ENCODE measurements around the gene SPTLC2. TPM values are rescaled to one million over a fixed set of nuclear protein-coding genes. Genes with fewer than 3 reads are reported as not detected.

Gene SPTLC2
- total and polyA plus RNA-seq, 2 of the 8 experiments (the other 6 are each of a cell fraction or from before 2014, with no cell fraction given), result 8.9 to 35.1 TPM

DNA sequence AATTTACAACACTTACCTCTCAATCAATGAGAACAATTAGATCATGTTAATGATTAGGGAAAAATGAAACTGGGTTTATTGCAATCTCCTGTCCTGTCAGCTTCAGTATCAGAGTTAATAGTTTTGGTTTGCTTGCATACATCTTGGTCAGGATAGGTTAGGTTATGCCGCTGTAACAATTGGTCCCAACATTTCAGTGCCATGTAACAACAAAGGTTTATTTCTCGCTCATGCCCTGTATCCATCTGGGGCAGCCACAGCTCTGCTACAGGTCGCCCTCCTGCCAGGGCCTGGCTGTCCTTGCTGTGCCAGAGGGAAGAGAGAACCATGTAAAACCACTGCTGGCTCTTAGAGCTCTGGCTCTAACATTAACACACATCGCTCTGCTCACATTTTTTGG, 30.5 kb upstream of the SPTLC2 start:
- Histone ChIP-seq H3K4me2 (ENCODE audit: insufficient read depth in 1 of 2, low read depth in 2 of 2, low read length in 2 of 2) (no peak overlapping the region), H2AFZ (ENCODE audit: low read length) (no peak overlapping the region), H2AK5ac (ENCODE audit: low read depth, low read length) (no peak overlapping the region), H3K27me3 (replicated peaks in 1 of 4; ENCODE audit: control insufficient read depth in 3 of 4, extremely low read depth in 1 of 4, insufficient read depth in 3 of 4, low read length in 3 of 4) (no peaks in the 10 kb centered on the region), H3K27ac (ENCODE audit: low read depth, low read length) (no peak overlapping the region), H2BK120ac (replicated peaks; ENCODE audit: low read depth, low read length) (no peak overlapping the region), H4K91ac (replicated peaks; ENCODE audit: insufficient read length, low read length) (no peak overlapping the region), H3K4me3 (ENCODE audit: extremely low read depth in 1 of 4, insufficient read depth in 2 of 4, low read depth in 3 of 4, low read length in 4 of 4) (no peak overlapping the region), H4K8ac (ENCODE audit: extremely low read depth, insufficient read depth, low read length) (no peak overlapping the region), H3K9me3 (ENCODE audit: insufficient read depth in 2 of 2, low read depth in 1 of 2, low read length in 1 of 2) (peaks cover 0 to 3% of the 10 kb centered on the region in 2 experiments; a peak in 1 of 4 replicates), H2BK20ac (ENCODE audit: low read length) (no peak overlapping the region), H3K36me3 (ENCODE audit: control insufficient read depth in 2 of 4, insufficient read depth in 4 of 4, low read length in 3 of 4) (no peaks in the 10 kb centered on the region), H3K18ac (ENCODE audit: extremely low read depth, low read length) (no peak overlapping the region), H3K23me2 (ENCODE audit: low read depth, low read length) (no peaks in the 10 kb centered on the region), H3K9ac (replicated peaks in 1 of 4; ENCODE audit: extremely low read depth in 1 of 4, low read depth in 3 of 4, low read length in 3 of 4) (no peak overlapping the region), H3K23ac (ENCODE audit: insufficient read length) (no peak overlapping the region), H2BK15ac (ENCODE audit: low read length) (no peak overlapping the region), H3K14ac (ENCODE audit: insufficient read length) (no peak overlapping the region), H3K79me2 (ENCODE audit: control insufficient read depth in 1 of 2, insufficient read depth in 2 of 2, low read length in 2 of 2) (no peaks in the 10 kb centered on the region), H3K56ac (replicated peaks; ENCODE audit: insufficient read length, low read depth, low read length) (no peak overlapping the region), H3K79me1 (ENCODE audit: low read depth, low read length) (no peaks in the 10 kb centered on the region), H4K20me1 (replicated peaks in 1 of 2; ENCODE audit: control insufficient read depth in 1 of 2, insufficient read depth in 2 of 2, low read length in 2 of 2) (no peaks in the 10 kb centered on the region), H2BK12ac (ENCODE audit: low read depth, low read length) (no peak overlapping the region), H4K5ac (ENCODE audit: insufficient read length, low read depth, low read length) (no peak overlapping the region), H3K4me1 (replicated peaks in 1 of 4; ENCODE audit: control insufficient read depth in 3 of 4, insufficient read depth in 4 of 4, low read length in 3 of 4) (no peaks in the 10 kb centered on the region), H2BK5ac (ENCODE audit: low read depth, low read length) (no peak overlapping the region), H3K4ac (replicated peaks; ENCODE audit: insufficient read length, low read depth, low read length) (no peak overlapping the region)
- DNase-seq (ENCODE audit: low read depth in 1 of 2, low spot score in 2 of 2) (no peak), FAIRE-seq (no peak)
- WGBS, 2 experiments (ENCODE audit: extremely low coverage in 1 of 2, insufficient coverage in 1 of 2, insufficient read length in 1 of 2, insufficient replicate concordance in 2 of 2, low coverage in 1 of 2, low lambda C conversion rate in 2 of 2, missing lambda C conversion rate in 1 of 2), result 87% methylated on average over 4 of the region's 4 CpGs; no CpG with 5 or more reads in 1 of the 2 experiments
- CTCF ChIA-PET (ENCODE audit: partially characterized antibody), result interaction anchor here (1.6 to 3.0 kb wide), 2 partner anchors 7 to 29 kb away, joined by 4 to 12 read pairs; no protein-coding TSS in a partner anchor
- POLR2A ChIA-PET (ENCODE audit: partially characterized antibody), result no interaction called here
